Esophagus muscularis mucosa (tissue), 4 donors: ENCODE data around the gene TMA7B. TPM values are rescaled to one million over a fixed set of nuclear protein-coding genes. Genes with fewer than 3 reads are reported as not detected.

Experiments used
- DNase-seq: peaks from one replicate; pipeline ENCODE4 v3.0.0-alpha.2; 2017; ENCODE audit errors: extremely low spot score
- H3K27ac ChIP-seq, 4 donors: fragments of 200-600 bp; sonication (generic); replicated peaks in 1 of 4; 1 replicate in 3 of 4; 2 replicates in 1 of 4; pipeline ENCODE4 v1.5.1; 2016 to 2019; ENCODE audit warnings: mild to moderate bottlenecking in 1 of 4
- H3K27me3 ChIP-seq, 4 donors: fragments of 200-600 bp; sonication (generic); one replicate each; pipeline versions ENCODE4 v1.5.1 to v1.6.0; 2016 to 2019
- H3K36me3 ChIP-seq, 4 donors: fragments of 200-600 bp; sonication (generic); one replicate each; pipeline ENCODE4 v1.5.1; 2016 to 2019
- H3K4me1 ChIP-seq, 4 donors: fragments of 200-600 bp; sonication (generic); one replicate each; pipeline ENCODE4 v1.5.1; 2016 to 2019
- H3K4me3 ChIP-seq, 4 donors: fragments of 200-600 bp; sonication (generic); 1 replicate in 2 of 4; 2 replicates in 2 of 4; pipeline ENCODE4 v1.5.1; 2016 to 2019; ENCODE audit warnings: mild to moderate bottlenecking in 4 of 4, moderate library complexity in 1 of 4
- H3K9me3 ChIP-seq, 4 donors: fragments of 200-600 bp; sonication (generic); 1 replicate in 3 of 4; 2 replicates in 1 of 4; pipeline ENCODE4 v1.5.1; 2016 to 2019
- CTCF ChIP-seq, 3 experiments: fragments of 200-600 bp in 2 of 3; fragments of 450-650 bp in 1 of 3; sonication (generic) in 2 of 3; IDR thresholded peaks; one replicate each; pipeline ENCODE4 v1.5.1; 2017 to 2019; ENCODE audit warnings: antibody characterized with exemption in 3 of 3, mild to moderate bottlenecking in 2 of 3, moderate library complexity in 1 of 3
- EP300 ChIP-seq: sonication (generic); formaldehyde crosslinking; IDR thresholded peaks from one replicate; pipeline ENCODE4 v1.6.1; 2017; ENCODE audit warnings: antibody characterized with exemption
- POLR2A ChIP-seq: fragments of 450-650 bp; IDR thresholded peaks from one replicate; pipeline ENCODE4 v1.6.1; 2017; ENCODE audit warnings: antibody characterized with exemption, moderate library complexity, mild to moderate bottlenecking, low read depth
- POLR2AphosphoS5 ChIP-seq, 2 donors: sonication (generic); formaldehyde crosslinking; IDR thresholded peaks; one replicate each; pipeline ENCODE4 v1.6.1; 2017; ENCODE audit warnings: antibody characterized with exemption in 2 of 2
- WGBS: methylation state at CpG from one replicate; pipeline ENCODE4 v1.1.5; 2018; 5-methylcytosine and 5-hydroxymethylcytosine counted together
- intact Hi-C: fragments of 100-400 bp; cut with DNase I; formaldehyde crosslinking; loops from one replicate; pipeline ENCODE4 v1.15.1; 2023
- total RNA-seq, 4 donors: library from RNA; depleted of rRNA; stranded (reverse); fragments of >200 nt; gene quantifications; one replicate each; pipeline versions ENCODE4 v1.1.0 to v1.2.1, GENCODE V29; 2016

Gene TMA7B
- total RNA-seq, 4 donors from 2014 or later, result not detected

DNA sequence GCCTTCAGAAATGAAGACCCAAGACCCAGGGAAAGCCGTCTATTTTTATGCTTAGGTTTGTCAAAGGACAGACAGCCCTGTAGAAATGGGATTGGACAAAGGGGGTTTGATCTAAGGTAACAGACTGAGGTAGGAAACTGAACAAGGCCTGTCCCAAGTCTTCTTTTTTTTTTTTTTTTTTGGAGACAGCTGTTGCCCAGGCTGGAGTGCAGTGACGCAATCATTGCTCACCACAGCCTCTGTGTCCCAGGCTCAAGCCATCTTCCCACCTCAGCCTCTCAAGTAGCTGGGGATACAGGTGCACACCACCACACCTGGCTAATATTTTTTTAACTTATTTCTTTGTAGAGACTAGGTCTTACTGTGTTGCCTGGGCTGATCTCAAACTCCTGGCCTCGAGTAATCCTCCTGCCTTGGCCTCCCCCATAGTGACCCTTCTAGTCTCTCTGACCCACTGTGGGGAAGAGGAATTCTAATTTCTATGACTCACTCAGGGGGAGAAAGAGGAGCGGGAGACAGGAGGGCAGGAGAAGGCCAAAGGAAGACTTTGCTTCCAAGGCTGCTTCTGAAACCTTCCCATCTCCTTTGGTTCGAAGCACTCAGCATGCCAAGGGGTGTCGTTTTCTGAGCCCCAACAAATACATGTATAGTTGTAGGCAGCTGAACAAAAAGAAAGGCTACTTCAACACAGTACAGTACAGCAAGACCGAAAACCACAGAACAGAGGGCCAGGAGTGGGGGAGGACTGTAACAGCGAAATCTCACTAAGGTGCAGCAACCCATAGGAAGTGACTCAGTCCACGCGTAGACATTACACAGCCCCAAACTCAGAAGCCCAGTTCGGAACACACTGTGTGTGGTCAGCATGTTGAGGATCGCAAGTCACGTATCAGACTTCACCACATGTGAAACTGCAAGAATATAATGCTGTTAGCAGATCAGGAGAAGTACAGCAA, 872 bp downstream of the TMA7B start:
- Histone ChIP-seq H3K4me3 (no peak overlapping the region), H3K36me3 (no peaks in the 10 kb centered on the region), H3K27ac (no peak overlapping the region), H3K9me3 (no peaks in the 10 kb centered on the region), H3K4me1 (no peaks in the 10 kb centered on the region), H3K27me3 (peaks cover 0 to 23% (median 0%) of the 10 kb centered on the region in 4 donors)
- no peak for DNase-seq
- intact Hi-C loops, result no loop called here
- WGBS, result 67% methylated on average over 13 of the region's 13 CpGs
- TF ChIP-seq EP300 (no peak), POLR2AphosphoS5 (IDR thresholded peaks at IDR 0.05) (no peak), CTCF (IDR thresholded peaks at IDR 0.05) (no peak), POLR2A (no peak)

GRCh38 chr22:39962071-39962470, 1.9 kb downstream of the TMA7B start:
- H3K4me1 ChIP-seq, result peaks cover 0 to 2% (median 0%) of the 10 kb centered on the region in 4 donors
- H3K9me3 ChIP-seq, result no peaks in the 10 kb centered on the region
- H3K27ac ChIP-seq, result no peak overlapping the region
- WGBS, result 95% methylated on average over 9 of the region's 9 CpGs
- intact Hi-C loops, result no loop called here
- H3K27me3 ChIP-seq, result peaks cover 0 to 23% (median 0%) of the 10 kb centered on the region in 4 donors
- no peak overlapping the region for H3K4me3 ChIP-seq
- TF ChIP-seq POLR2A (no peak), POLR2AphosphoS5 (IDR thresholded peaks at IDR 0.05) (no peak), CTCF (IDR thresholded peaks at IDR 0.05) (no peak), EP300 (no peak)
- DNase-seq, result no peak
- no peaks in the 10 kb centered on the region for H3K36me3 ChIP-seq

DNA sequence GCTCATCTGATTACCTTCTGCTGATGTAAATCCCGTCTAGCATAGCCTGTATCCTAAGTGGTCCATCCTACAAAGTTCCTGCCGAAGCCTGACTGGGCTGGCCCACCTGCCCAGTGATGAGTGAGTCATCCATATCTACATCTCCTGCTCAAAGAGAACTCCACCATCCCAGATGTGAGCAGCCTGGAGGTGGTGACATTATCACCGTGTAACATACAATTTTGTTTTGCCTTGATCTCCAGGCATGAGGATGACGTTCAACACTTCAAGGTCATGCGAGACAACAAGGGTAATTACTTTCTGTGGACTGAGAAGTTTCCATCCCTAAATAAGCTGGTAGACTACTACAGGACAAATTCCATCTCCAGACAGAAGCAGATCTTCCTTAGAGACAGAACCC, 5.6 kb downstream of the TMA7B start:
- Histone ChIP-seq H3K4me1 (peaks cover 12 to 23% (median 18%) of the 10 kb centered on the region in 4 donors), H3K27me3 (peaks cover 0 to 39% (median 0%) of the 10 kb centered on the region in 4 donors), H3K36me3 (no peaks in the 10 kb centered on the region), H3K4me3 (no peak overlapping the region), H3K27ac (no peak overlapping the region), H3K9me3 (no peaks in the 10 kb centered on the region)
- intact Hi-C loops, result no loop called here
- WGBS, result 87% methylated on average over 5 of the region's 5 CpGs
- TF ChIP-seq POLR2A (no peak), POLR2AphosphoS5 (IDR thresholded peaks at IDR 0.05) (no peak), CTCF (IDR thresholded peaks at IDR 0.05) (no peak), EP300 (no peak)
- no peak for DNase-seq

GRCh38 chr22:39966470-39966869, 6.3 kb downstream of the TMA7B start:
- no peak overlapping the region for H3K27ac ChIP-seq
- 93% methylated on average over 2 of the region's 2 CpGs for WGBS
- no peak overlapping the region for H3K4me3 ChIP-seq
- intact Hi-C loops, result no loop called here
- no peaks in the 10 kb centered on the region for H3K9me3 ChIP-seq
- TF ChIP-seq POLR2A (no peak), POLR2AphosphoS5 (IDR thresholded peaks at IDR 0.05) (no peak), CTCF (IDR thresholded peaks at IDR 0.05) (no peak), EP300 (no peak)
- peaks cover 0 to 43% (median 0%) of the 10 kb centered on the region in 4 donors for H3K27me3 ChIP-seq
- H3K4me1 ChIP-seq, result peaks cover 12 to 23% (median 18%) of the 10 kb centered on the region in 4 donors
- no peak for DNase-seq
- no peaks in the 10 kb centered on the region for H3K36me3 ChIP-seq
